Lower leg skin (tissue), 3 donors: ENCODE measurements around the gene NISCH.

Experiments
- CTCF ChIP-seq, 3 donors: fragments of 450-650 bp; IDR thresholded peaks; one replicate each; pipeline ENCODE4 v1.5.1; 2016; ENCODE audit warnings: antibody characterized with exemption in 3 of 3, mild to moderate bottlenecking in 3 of 3, moderate library complexity in 2 of 3
- POLR2A ChIP-seq, 2 donors: fragments of 450-650 bp; IDR thresholded peaks; one replicate each; pipeline ENCODE4 v1.6.1; 2016 to 2017; ENCODE audit warnings: antibody characterized with exemption in 2 of 2, mild to moderate bottlenecking in 1 of 2, moderate library complexity in 1 of 2

DNA sequence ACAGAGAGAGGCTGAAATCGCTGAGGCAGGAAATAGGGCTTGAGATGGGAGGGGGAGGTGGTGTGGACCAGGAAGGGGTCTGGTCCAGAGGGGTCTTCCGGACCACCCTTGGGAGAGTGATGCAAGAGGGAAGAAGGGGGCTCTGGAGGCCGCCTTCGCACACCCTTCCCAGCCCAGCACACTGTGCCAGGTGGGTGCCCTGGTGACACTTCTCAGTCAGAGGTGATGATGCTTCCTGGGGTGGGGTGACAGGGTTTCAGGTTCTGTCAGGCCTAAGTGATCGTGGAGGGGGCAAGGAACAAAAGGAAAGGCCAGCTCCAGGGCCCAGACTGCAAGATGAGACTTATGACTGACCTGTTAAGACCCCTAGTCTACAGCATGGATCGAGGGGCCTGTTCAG lies 23.2 kb upstream of the NISCH start:
- TF ChIP-seq POLR2A (IDR thresholded peaks at IDR 0.05) (no peak), CTCF (IDR thresholded peaks at IDR 0.05) (no peak)
